SU-DHL-6 (cell line): ENCODE measurements around the gene CACNA1C.

Source experiments
- EZH2phosphoT487 ChIP-seq: fragments of 200-600 bp; sonication (generic), shearing (Covaris generic); conservative IDR thresholded peaks from 2 replicates; pipeline ENCODE4 v1.6.1; 2018; ENCODE audit warnings: mild to moderate bottlenecking, antibody characterized with exemption, low read length, moderate library complexity, mixed read lengths
- TF ChIP-seq, protein P1 (sequence below): fragments of 200-600 bp; sonication (generic); IDR thresholded peaks from one replicate; pipeline ENCODE4 v1.5.1; 2017; ENCODE audit warnings: antibody characterized with exemption, mild to moderate bottlenecking, low read length, moderate library complexity; ENCODE audit not compliant: insufficient read depth, poor library complexity, severe bottlenecking

DNA sequence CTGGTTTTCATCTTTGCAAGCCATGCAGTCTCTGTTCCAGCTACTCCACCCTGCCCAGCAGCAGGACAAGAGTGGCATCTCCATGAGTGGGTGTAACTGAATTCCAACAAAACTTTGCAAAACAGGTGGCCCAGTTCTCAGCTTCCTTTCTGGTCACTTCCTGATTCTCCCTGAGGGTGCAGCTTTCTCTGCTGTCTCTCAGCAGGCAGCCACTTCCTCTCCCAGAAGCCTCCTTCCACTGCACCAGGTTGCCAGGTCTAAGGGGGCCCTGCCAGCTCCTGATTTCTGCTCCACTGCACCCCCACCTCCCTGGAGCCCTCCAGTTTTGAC lies 400.9 kb downstream of the CACNA1C start:
- TF ChIP-seq, protein P1, sequence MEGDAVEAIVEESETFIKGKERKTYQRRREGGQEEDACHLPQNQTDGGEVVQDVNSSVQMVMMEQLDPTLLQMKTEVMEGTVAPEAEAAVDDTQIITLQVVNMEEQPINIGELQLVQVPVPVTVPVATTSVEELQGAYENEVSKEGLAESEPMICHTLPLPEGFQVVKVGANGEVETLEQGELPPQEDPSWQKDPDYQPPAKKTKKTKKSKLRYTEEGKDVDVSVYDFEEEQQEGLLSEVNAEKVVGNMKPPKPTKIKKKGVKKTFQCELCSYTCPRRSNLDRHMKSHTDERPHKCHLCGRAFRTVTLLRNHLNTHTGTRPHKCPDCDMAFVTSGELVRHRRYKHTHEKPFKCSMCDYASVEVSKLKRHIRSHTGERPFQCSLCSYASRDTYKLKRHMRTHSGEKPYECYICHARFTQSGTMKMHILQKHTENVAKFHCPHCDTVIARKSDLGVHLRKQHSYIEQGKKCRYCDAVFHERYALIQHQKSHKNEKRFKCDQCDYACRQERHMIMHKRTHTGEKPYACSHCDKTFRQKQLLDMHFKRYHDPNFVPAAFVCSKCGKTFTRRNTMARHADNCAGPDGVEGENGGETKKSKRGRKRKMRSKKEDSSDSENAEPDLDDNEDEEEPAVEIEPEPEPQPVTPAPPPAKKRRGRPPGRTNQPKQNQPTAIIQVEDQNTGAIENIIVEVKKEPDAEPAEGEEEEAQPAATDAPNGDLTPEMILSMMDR = no peak
- no peak for TF ChIP-seq EZH2phosphoT487
